Natural killer cell (primary cell): Measurements from ENCODE around the gene SPRY1. TPM values are rescaled to one million over a fixed set of nuclear protein-coding genes. Genes with fewer than 3 reads are reported as not detected.

Experiments
- ATAC-seq, 3 donors: fragments of 150-1000 bp in 2 of 3; fragments of 200-7000 bp in 1 of 3; cut with Tn5 transposase; 1 replicate in 1 of 3; 2 replicates in 2 of 3; pipeline ENCODE4 v1.10.0; 2021; ENCODE audit warnings: mild to moderate bottlenecking in 2 of 3, moderate library complexity in 2 of 3
- DNase-seq, 2 donors: peaks; one replicate each; pipeline versions ENCODE4 v3.0.0 to v3.0.0-alpha.2; 2013 to 2021; ENCODE audit warnings: mixed read lengths in 1 of 2
- H3K27ac ChIP-seq: one replicate; pipeline ENCODE4 v1.5.1; 2013; ENCODE audit warnings: mild to moderate bottlenecking, low read length
- H3K27me3 ChIP-seq: one replicate; pipeline ENCODE4 v1.6.1; 2013; ENCODE audit warnings: low read length; ENCODE audit not compliant: control insufficient read depth, insufficient read depth
- H3K36me3 ChIP-seq: one replicate; pipeline ENCODE4 v1.6.1; 2013; ENCODE audit warnings: low read length; ENCODE audit not compliant: control insufficient read depth, insufficient read depth
- H3K4me1 ChIP-seq: one replicate; pipeline ENCODE4 v1.6.1; 2013; ENCODE audit warnings: low read length; ENCODE audit not compliant: control insufficient read depth, insufficient read depth
- H3K4me3 ChIP-seq: one replicate; pipeline ENCODE4 v1.5.1; 2013; ENCODE audit warnings: low read length
- H3K9me3 ChIP-seq: one replicate; pipeline ENCODE4 v1.6.1; 2013; ENCODE audit warnings: low read length; ENCODE audit not compliant: control insufficient read depth, insufficient read depth
- H3K27ac Mint-ChIP-seq, 2 donors: one replicate each; pipeline ENCODE4 v1.8.0; 2022; ENCODE audit warnings: mild to moderate bottlenecking in 2 of 2, mixed read lengths in 2 of 2, moderate library complexity in 1 of 2
- H3K27me3 Mint-ChIP-seq, 2 donors: one replicate each; pipeline ENCODE4 v1.8.0; 2022; ENCODE audit warnings: low read depth in 2 of 2, mixed read lengths in 2 of 2
- H3K36me3 Mint-ChIP-seq: one replicate; pipeline ENCODE4 v1.8.0; 2022; ENCODE audit warnings: mixed read lengths
- H3K4me1 Mint-ChIP-seq, 2 donors: one replicate each; pipeline ENCODE4 v1.8.0; 2022; ENCODE audit warnings: mixed read lengths in 2 of 2
- H3K4me3 Mint-ChIP-seq: one replicate; pipeline ENCODE4 v1.8.0; 2022; ENCODE audit warnings: mild to moderate bottlenecking, moderate library complexity, mixed read lengths
- H3K9me3 Mint-ChIP-seq, 2 donors: one replicate each; pipeline ENCODE4 v1.8.0; 2022; ENCODE audit warnings: mixed read lengths in 2 of 2
- CTCF ChIP-seq: fragments of 200-600 bp; IDR thresholded peaks from one replicate; pipeline ENCODE4 v1.8.0; 2022; ENCODE audit warnings: antibody characterized with exemption
- WGBS: methylation state at CpG from one replicate; pipeline ENCODE4 v1.1.7; 2013; ENCODE audit warnings: missing lambda C conversion rate; ENCODE audit not compliant: insufficient coverage; 5-methylcytosine and 5-hydroxymethylcytosine counted together
- intact Hi-C: fragments of 100-400 bp; cut with micrococcal nuclease; formaldehyde crosslinking; loops from one replicate; pipeline ENCODE4 v1.14.2; 2022
- total RNA-seq, 4 donors: library from RNA; stranded (reverse); fragments of 120-200 nt in 1 of 4; gene quantifications; one replicate each; pipeline versions ENCODE4 v1.2.3 to v1.2.4, GENCODE V29; 2013 to 2022

SPRY1 gene
- total RNA-seq, 3 donors from 2014 or later (not counting 1 experiment from before 2014, with no cell fraction given) = 8.7 to 9.8 (median 9.5) TPM

- DNase-seq (no peak), ATAC-seq (no peak)
- Histone ChIP-seq H3K27me3 (no peaks in the 10 kb centered on the region), H3K4me3 (no peak overlapping the region), H3K27ac (no peak overlapping the region), H3K9me3 (no peaks in the 10 kb centered on the region), H3K4me1 (peaks cover 3% of the 10 kb centered on the region), H3K36me3 (no peaks in the 10 kb centered on the region)
- 94% methylated on average over 4 of the region's 4 CpGs for WGBS
- Mint-ChIP-seq H3K36me3 (no peaks in the 10 kb centered on the region), H3K27me3 (peaks cover 0 to 5% of the 10 kb centered on the region in 2 donors), H3K4me3 (no peak overlapping the region), H3K9me3 (no peaks in the 10 kb centered on the region), H3K4me1 (no peaks in the 10 kb centered on the region), H3K27ac (no peak overlapping the region)
- intact Hi-C loops = no loop called here
- TF ChIP-seq CTCF = no peak
Observed at GRCh38 chr4:123406872-123407271, 10.3 kb downstream of the SPRY1 start.

- DNase-seq = no peak
- no peak for ATAC-seq
- H3K27ac ChIP-seq = no peak overlapping the region
- no peaks in the 10 kb centered on the region for H3K27me3 ChIP-seq
- H3K4me1 ChIP-seq = peaks cover 6% of the 10 kb centered on the region
- no peaks in the 10 kb centered on the region for H3K9me3 ChIP-seq
- 94% methylated on average over 5 of the region's 5 CpGs for WGBS
- no peaks in the 10 kb centered on the region for H3K9me3 Mint-ChIP-seq
- no peak overlapping the region for H3K27ac Mint-ChIP-seq
- peaks cover 0 to 3% of the 10 kb centered on the region in 2 donors for H3K27me3 Mint-ChIP-seq
- H3K4me3 ChIP-seq = no peak overlapping the region
- H3K4me1 Mint-ChIP-seq = peaks cover 11% of the 10 kb centered on the region in 2 donors
- H3K4me3 Mint-ChIP-seq = no peak overlapping the region
- intact Hi-C loops = no loop called here
- no peak for TF ChIP-seq CTCF
- no peaks in the 10 kb centered on the region for H3K36me3 ChIP-seq
- H3K36me3 Mint-ChIP-seq = no peaks in the 10 kb centered on the region
Observed at GRCh38 chr4:123408471-123409084, 12.0 kb downstream of the SPRY1 start.

DNA sequence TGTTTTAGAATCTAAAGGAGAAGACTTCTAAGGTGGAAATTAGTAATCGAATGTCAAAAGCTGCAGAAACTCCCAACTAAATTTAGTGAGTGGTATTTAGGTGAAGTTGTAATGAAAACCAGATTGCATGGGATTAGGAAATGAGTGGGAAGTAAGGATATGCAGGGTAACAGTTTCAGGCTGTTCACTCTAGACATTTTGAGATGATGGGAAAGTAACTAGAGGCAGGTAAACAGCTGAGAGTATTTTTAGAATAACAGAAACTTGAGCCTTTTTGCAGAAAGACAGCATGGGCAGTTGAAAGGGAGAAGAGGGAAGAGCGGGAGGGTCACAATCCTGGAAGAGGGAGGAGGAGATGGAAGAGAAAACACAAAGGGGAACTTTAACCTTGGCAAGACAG lies 12.7 kb downstream of the SPRY1 start:
- Mint-ChIP-seq H3K4me3 (no peak overlapping the region), H3K27me3 (no peaks in the 10 kb centered on the region), H3K9me3 (no peaks in the 10 kb centered on the region), H3K4me1 (peaks cover 11% of the 10 kb centered on the region in 2 donors), H3K27ac (no peak overlapping the region), H3K36me3 (no peaks in the 10 kb centered on the region)
- intact Hi-C loops = no loop called here
- WGBS = 88% methylated on average over 2 of the region's 2 CpGs
- DNase-seq (no peak), ATAC-seq (no peak)
- Histone ChIP-seq H3K4me3 (no peak overlapping the region), H3K9me3 (no peaks in the 10 kb centered on the region), H3K27ac (no peak overlapping the region), H3K27me3 (no peaks in the 10 kb centered on the region), H3K4me1 (peaks cover 8% of the 10 kb centered on the region), H3K36me3 (no peaks in the 10 kb centered on the region)
- no peak for TF ChIP-seq CTCF

- H3K4me1 ChIP-seq = peaks cover 14% of the 10 kb centered on the region
- no peaks in the 10 kb centered on the region for H3K9me3 Mint-ChIP-seq
- intact Hi-C loops = no loop called here
- H3K36me3 Mint-ChIP-seq = no peaks in the 10 kb centered on the region
- peaks cover 0 to 2% of the 10 kb centered on the region in 2 donors for H3K27me3 Mint-ChIP-seq
- DNase-seq (no peak), ATAC-seq (no peak)
- H3K4me3 ChIP-seq = no peak overlapping the region
- no peaks in the 10 kb centered on the region for H3K36me3 ChIP-seq
- no peak overlapping the region for H3K4me3 Mint-ChIP-seq
- H3K4me1 Mint-ChIP-seq = peaks cover 11 to 18% of the 10 kb centered on the region in 2 donors
- no peak overlapping the region for H3K27ac ChIP-seq
- no peaks in the 10 kb centered on the region for H3K9me3 ChIP-seq
- H3K27ac Mint-ChIP-seq = no peak overlapping the region
- H3K27me3 ChIP-seq = no peaks in the 10 kb centered on the region
- TF ChIP-seq CTCF = no peak
- 89% methylated on average over 4 of the region's 5 CpGs for WGBS
Observed at GRCh38 chr4:123411514-123411913, 14.9 kb downstream of the SPRY1 start.
